Glutamatergic neuron (in vitro differentiated cells): Measurements from ENCODE around the gene TRIM46. TPM values are rescaled to one million over a fixed set of nuclear protein-coding genes. Genes with fewer than 3 reads are reported as not detected.
"Not testable (repeated sequence)": the region's sequence is repeated elsewhere in the genome, so short reads cannot be mapped to it uniquely, and the experiment has no call there.

ENCODE experiments used
- DNase-seq: peaks from one replicate; pipeline ENCODE4 v3.0.0; 2022
- H3K27ac Mint-ChIP-seq: one replicate; pipeline ENCODE4 v1.8.0; 2020; ENCODE audit warnings: mild to moderate bottlenecking, mixed read lengths, inconsistent platforms; ENCODE audit not compliant: unreplicated experiment
- H3K27me3 Mint-ChIP-seq: one replicate; pipeline ENCODE4 v1.8.0; 2020; ENCODE audit warnings: mild to moderate bottlenecking, moderate library complexity, mixed read lengths, inconsistent platforms; ENCODE audit not compliant: unreplicated experiment
- H3K36me3 Mint-ChIP-seq: one replicate; pipeline ENCODE4 v1.8.0; 2020; ENCODE audit warnings: mild to moderate bottlenecking, mixed read lengths, inconsistent platforms; ENCODE audit not compliant: unreplicated experiment
- H3K4me1 Mint-ChIP-seq: one replicate; pipeline ENCODE4 v1.8.0; 2020; ENCODE audit warnings: mild to moderate bottlenecking, low read depth, mixed read lengths, inconsistent platforms; ENCODE audit not compliant: unreplicated experiment
- H3K4me3 Mint-ChIP-seq: one replicate; pipeline ENCODE4 v1.8.0; 2020; ENCODE audit warnings: mild to moderate bottlenecking, mixed read lengths, inconsistent platforms; ENCODE audit not compliant: unreplicated experiment
- H3K9me3 Mint-ChIP-seq: one replicate; pipeline ENCODE4 v1.8.0; 2020; ENCODE audit warnings: mild to moderate bottlenecking, moderate library complexity, mixed read lengths, inconsistent platforms; ENCODE audit not compliant: unreplicated experiment
- total RNA-seq: library from RNA; stranded (reverse); fragmentation: NEBNext Ultra II Directional; extraction: Animal tissue kit (Norgen Biotek cat#: 25700); gene quantifications from one replicate; pipeline ENCODE4 v1.2.1, GENCODE V29; 2021; ENCODE audit not compliant: unreplicated experiment
- TF ChIP-seq, protein P1 (sequence below): fragments of 200-600 bp; sonication (generic); IDR thresholded peaks from one replicate; pipeline ENCODE4 v1.5.0; 2021; ENCODE audit not compliant: partially characterized antibody, unreplicated experiment

The TRIM46 gene
- total RNA-seq, 1 donor from 2014 or later, result 30.4 TPM

DNA sequence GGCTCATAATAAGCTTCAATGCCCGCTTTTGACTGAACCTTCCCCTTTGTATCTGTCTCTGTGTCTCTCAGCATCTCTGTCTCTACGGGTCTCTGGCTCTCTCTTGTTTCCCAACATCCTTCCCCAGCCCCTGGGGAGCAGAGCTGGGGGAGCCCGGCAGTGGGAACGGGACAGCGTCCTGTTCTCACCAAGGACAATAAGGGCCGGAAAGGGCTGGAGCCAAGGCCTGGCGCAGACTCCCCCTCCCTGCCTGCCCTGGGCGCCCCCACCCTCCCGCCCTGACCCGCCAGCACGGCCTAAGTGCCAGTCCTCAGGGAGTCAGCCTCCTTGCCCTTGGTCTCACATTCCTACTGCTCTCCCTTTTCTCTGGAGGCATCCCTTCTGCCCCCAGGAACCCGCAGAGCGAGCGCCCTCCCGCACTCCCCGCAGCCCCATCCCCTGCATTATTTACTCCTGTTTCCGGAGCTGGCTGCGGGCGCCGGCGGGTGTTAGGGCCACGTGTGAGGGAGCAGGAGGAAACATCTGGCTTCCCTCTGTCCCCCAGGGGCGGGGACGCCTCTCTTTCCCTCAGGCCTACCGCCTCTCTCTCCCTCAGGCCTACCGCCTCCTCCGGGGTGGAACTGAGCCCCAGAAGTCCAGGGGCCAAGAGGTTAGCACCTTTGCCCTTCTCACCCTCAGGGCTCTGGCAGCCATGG is 7.0 kb upstream of the TRIM46 start:
- peak overlapping the region; percentile 76 for H3K4me3 Mint-ChIP-seq
- peaks cover 7% of the 10 kb centered on the region for H3K27me3 Mint-ChIP-seq

DNA sequence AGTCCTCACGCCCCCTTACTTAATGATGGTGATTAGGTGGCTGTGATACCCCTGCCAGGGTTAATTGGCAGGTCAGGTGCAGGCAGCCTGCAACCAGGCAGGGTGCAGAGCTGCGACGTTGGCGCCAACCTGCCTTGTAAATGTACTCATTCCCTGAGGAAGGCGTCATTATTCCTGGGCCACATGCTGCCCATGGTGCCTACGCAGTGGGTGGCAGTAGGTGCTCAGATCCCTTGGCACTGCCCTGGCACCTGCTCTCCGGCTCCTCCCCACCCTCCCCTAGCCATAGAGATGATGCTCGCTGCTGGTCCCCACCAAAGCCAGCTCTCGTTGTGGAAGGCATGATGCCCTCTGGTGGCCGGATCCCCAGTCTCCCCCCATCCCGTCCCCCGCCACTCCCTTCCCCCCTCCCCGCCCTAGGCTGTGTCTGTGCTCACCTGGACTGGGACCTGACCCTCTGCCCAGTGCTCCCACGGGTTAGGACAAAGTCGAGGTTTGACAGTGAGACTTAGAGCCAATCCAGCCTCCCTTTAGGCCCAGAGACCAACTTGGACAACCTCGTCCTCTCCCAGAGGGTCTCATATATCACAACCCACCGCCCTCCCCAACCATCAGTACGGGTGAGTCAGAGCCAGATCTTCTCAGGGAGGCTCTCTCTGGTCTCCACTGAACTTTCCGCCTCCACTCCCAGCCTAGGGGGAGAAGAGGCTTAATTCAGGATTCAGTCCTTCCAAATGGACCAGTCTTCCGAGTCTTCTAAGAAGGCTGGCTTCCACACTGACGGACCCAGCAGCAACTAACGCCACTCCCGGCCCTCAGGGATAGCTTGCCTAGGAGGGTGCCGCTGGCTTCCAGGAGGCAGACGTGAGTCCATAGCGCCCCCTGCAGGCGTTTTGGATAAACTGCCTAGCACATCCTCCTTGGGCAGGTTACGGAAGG is 6.2 kb upstream of the TRIM46 start:
- Mint-ChIP-seq H3K27ac (peak overlapping the region; percentile 62), H3K4me3 (peak overlapping the region; percentile 76), H3K4me1 (peaks cover 13% of the 10 kb centered on the region), H3K27me3 (peaks cover 8% of the 10 kb centered on the region), H3K9me3 (peaks cover 3% of the 10 kb centered on the region), H3K36me3 (no peaks in the 10 kb centered on the region)
- TF ChIP-seq, protein P1, sequence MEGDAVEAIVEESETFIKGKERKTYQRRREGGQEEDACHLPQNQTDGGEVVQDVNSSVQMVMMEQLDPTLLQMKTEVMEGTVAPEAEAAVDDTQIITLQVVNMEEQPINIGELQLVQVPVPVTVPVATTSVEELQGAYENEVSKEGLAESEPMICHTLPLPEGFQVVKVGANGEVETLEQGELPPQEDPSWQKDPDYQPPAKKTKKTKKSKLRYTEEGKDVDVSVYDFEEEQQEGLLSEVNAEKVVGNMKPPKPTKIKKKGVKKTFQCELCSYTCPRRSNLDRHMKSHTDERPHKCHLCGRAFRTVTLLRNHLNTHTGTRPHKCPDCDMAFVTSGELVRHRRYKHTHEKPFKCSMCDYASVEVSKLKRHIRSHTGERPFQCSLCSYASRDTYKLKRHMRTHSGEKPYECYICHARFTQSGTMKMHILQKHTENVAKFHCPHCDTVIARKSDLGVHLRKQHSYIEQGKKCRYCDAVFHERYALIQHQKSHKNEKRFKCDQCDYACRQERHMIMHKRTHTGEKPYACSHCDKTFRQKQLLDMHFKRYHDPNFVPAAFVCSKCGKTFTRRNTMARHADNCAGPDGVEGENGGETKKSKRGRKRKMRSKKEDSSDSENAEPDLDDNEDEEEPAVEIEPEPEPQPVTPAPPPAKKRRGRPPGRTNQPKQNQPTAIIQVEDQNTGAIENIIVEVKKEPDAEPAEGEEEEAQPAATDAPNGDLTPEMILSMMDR, result peak; percentile 80
- peak; percentile 93 for DNase-seq

More for the DNA sequence above, 7.0 kb upstream of the TRIM46 start:
- peaks cover 8% of the 10 kb centered on the region for H3K4me1 Mint-ChIP-seq
- no peaks in the 10 kb centered on the region for H3K36me3 Mint-ChIP-seq
- H3K27ac Mint-ChIP-seq, result peak overlapping the region; percentile 62
- DNase-seq, result peak; percentile 64
- peaks cover 2% of the 10 kb centered on the region for H3K9me3 Mint-ChIP-seq
- TF ChIP-seq, protein P1, result no peak

DNA sequence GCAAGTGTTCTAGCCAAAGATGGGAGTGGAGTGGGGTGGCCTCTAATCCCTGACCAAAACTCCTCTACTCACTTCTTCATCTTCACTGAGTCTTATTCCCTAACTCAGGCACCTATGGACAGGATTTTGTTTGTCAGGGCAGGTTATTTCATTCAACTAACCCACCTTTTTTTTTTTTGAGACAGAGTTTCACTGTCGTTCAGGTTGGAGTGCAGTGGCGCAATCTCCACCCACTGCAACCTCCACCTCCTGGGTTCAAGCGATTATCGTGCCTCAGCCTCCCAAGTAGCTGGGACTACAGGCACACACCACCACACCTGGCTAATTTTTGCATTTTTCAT is 5.6 kb upstream of the TRIM46 start:
- not testable (repeated sequence) for DNase-seq, H3K4me3 Mint-ChIP-seq, H3K36me3 Mint-ChIP-seq, H3K9me3 Mint-ChIP-seq, H3K27ac Mint-ChIP-seq
- peaks cover 11% of the 10 kb centered on the region for H3K27me3 Mint-ChIP-seq
- H3K4me1 Mint-ChIP-seq, result peaks cover 13% of the 10 kb centered on the region

DNA sequence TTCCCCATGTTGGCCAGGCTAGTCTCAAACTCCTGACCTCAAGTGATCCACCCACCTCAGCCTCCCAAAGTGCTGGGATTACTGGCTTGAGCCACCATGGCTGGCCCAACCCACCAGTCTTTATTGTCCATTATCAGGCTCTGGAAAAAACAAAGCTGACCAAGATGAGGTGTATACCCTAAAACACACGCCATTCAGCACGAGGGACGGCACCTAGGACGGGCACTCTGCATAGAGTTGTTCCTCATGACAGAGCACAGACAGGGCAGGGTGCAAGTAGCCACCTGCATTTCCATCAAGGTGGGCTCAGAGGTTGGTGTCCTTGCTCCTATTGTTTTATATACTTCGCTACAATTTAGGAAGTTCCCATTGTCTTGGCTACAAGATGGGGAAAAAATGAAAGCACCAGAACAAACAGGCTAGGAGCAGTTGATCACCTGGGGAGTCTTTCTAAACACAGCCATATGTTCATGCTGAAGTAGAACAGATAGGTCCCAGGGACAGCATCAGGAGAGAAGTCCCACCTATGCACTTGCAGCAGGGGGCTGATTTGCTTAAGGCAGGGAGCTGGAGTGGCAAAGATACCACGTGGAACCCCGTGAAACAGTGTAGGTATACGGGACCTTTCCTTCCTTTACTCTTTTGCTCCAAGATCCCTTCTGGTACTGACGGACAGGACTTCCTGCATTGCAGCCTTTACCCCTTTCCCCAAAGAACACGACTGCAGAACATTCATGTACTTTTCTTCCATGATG is 5.0 kb upstream of the TRIM46 start:
- Mint-ChIP-seq H3K4me1 (peaks cover 17% of the 10 kb centered on the region), H3K27me3 (peaks cover 16% of the 10 kb centered on the region), H3K4me3 (peak overlapping the region; percentile 10), H3K9me3 (peaks cover 12% of the 10 kb centered on the region), H3K36me3 (no peaks in the 10 kb centered on the region), H3K27ac (peak overlapping the region; percentile 62)
- TF ChIP-seq, protein P1, result no peak
- DNase-seq, result no peak

DNA sequence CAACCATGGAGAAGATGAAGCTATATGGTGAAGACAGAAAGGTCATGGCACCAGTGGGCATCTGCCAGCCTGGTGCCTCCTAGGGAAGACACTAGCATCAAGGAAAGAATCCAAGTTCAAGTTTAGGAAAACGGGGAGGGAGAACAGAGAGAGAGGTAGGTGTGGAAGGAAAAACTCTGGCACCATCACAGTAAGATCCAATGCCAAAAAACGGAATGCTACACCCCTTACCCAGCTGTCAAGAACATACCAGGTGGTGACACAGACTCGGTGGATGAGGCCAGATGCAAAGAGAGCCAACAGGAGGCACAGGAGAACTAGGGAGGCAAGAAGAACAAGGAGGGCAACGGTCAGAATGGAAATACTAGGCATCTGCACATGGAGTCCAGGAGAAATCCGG is 4.1 kb upstream of the TRIM46 start:
- Mint-ChIP-seq H3K9me3 (peaks cover 14% of the 10 kb centered on the region), H3K27ac (no peak overlapping the region), H3K4me1 (peaks cover 17% of the 10 kb centered on the region), H3K4me3 (no peak overlapping the region), H3K27me3 (peaks cover 19% of the 10 kb centered on the region), H3K36me3 (no peaks in the 10 kb centered on the region)
- DNase-seq, result no peak
- TF ChIP-seq, protein P1, result no peak
